GM19035 (cell line): ENCODE measurements around the gene RBBP8.
A peak's percentile ranks its signal among the peaks of the same experiment; 100 is the strongest.

Experiments
- ATAC-seq: cut with Tn5 transposase; IDR thresholded peaks from one replicate; pipeline ENCODE4 v1.9.1; 2021; ENCODE audit not compliant: unreplicated experiment

RBBP8 gene

GRCh38 chr18:22988208-22988607, 55.1 kb downstream of the RBBP8 start:
- peak; percentile 62 for ATAC-seq

- ATAC-seq = no peak
Observed at GRCh38 chr18:22998344-22998743, 65.2 kb downstream of the RBBP8 start.

GRCh38 chr18:22999212-22999611, 66.1 kb downstream of the RBBP8 start:
- ATAC-seq = no peak

GRCh38 chr18:22999647-23000046, 66.5 kb downstream of the RBBP8 start:
- ATAC-seq = no peak

- no peak for ATAC-seq
Observed at GRCh38 chr18:23003289-23003688, 70.2 kb downstream of the RBBP8 start.

- no peak for ATAC-seq
Observed at GRCh38 chr18:23012249-23012648, 79.1 kb downstream of the RBBP8 start.

GRCh38 chr18:23020555-23021294, 87.6 kb downstream of the RBBP8 start:
- ATAC-seq = no peak

- ATAC-seq = no peak
Observed at GRCh38 chr18:23021623-23022022, 88.5 kb downstream of the RBBP8 start.

GRCh38 chr18:23032030-23032582, 99.0 kb downstream of the RBBP8 start:
- ATAC-seq = no peak

- no peak for ATAC-seq
Observed at GRCh38 chr18:23033056-23033455, 99.9 kb downstream of the RBBP8 start.

GRCh38 chr18:23036660-23037201, 103.6 kb downstream of the RBBP8 start:
- no peak for ATAC-seq

GRCh38 chr18:23037646-23038045, 104.5 kb downstream of the RBBP8 start:
- ATAC-seq = no peak

- ATAC-seq = no peak
Observed at GRCh38 chr18:23038712-23039111, 105.6 kb downstream of the RBBP8 start.

- ATAC-seq = no peak
Observed at GRCh38 chr18:23042133-23042532, 109.0 kb downstream of the RBBP8 start.

GRCh38 chr18:23043803-23044376, 110.8 kb downstream of the RBBP8 start:
- no peak for ATAC-seq

- ATAC-seq = no peak
Observed at GRCh38 chr18:23049698-23050373, 116.7 kb downstream of the RBBP8 start.

- no peak for ATAC-seq
Observed at GRCh38 chr18:23053776-23054457, 120.8 kb downstream of the RBBP8 start.

GRCh38 chr18:23054553-23054952, 121.4 kb downstream of the RBBP8 start:
- ATAC-seq = no peak

- ATAC-seq = no peak
Observed at GRCh38 chr18:23056315-23056714, 123.2 kb downstream of the RBBP8 start.

- ATAC-seq = no peak
Observed at GRCh38 chr18:23057096-23057495, 124.0 kb downstream of the RBBP8 start.
